GM15510 (cell line): ENCODE measurements around the gene NATD1.
A peak's percentile ranks its signal among the peaks of the same experiment; 100 is the strongest.

Source experiments
- POLR2A ChIP-seq: IDR thresholded peaks from 3 replicates; pipeline ENCODE4 v1.6.1; 2011; ENCODE audit warnings: borderline replicate concordance; ENCODE audit not compliant: insufficient read length; ENCODE audit errors: extremely low read depth

Gene NATD1

DNA sequence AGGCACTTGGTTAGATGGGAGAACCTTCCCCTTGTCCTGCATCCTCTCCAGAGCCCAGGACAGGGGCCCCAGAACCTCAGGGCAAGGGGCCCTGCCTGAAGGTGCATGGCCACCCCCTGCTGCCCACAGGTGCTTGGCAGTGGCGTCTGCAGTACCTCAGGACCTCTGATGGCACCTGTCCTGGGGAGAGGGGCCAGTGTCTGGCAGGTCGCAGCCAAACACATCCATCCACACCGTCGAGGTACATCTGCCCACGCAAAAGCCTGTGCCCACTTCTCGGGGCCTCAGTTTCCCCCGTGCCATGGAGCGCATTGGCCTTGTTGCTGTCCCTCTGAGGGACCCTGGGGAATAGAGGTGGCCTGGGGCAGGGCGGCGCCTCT lies 40.6 kb upstream of the NATD1 start:
- no peak for TF ChIP-seq POLR2A

DNA sequence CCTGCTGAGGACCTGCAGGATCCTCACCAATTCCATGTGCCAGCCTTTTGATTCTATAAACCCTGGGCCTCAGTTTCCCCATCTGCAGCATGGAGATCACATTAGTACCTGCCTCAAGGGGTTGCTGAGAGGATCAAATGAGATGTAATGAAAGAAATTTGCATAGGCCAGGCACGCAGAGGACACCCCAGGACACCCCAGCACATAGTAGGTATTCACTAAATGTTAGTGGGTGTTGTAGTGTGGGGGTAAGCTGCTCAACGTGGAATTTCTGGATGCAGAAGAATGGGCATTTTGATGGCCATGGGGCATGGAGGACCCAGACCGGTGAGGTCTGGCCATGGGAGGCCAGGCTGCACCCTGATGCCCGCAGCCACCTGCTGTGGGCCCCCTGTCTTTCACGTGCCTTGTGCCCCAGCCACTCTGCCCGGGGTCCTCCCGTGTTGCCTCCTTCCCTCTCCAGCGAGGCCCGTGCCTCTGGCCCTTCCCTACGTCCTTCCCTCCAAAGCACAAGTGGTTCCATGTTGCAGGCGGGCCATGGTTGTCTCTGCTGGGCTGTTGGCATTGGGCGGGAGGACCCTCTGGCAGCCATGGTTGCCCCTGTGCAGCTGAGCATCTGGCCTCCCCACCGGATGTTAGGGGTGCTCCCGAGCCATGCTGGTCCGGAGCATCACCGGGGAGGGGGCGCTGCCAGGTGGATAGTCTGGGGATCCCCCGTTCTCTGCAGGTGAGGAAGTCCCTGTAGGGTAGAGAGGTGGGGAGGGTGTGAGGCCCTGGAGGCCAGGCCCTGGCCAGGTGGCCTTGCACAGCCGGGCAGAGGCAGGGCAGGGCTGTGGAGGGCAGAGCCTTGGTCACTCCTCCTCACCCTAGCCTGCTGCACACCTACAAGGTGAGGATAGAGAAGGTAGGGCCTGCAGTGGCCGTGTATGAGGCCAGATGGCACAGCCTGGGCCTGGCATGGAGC lies 39.9 kb upstream of the NATD1 start:
- no peak for TF ChIP-seq POLR2A

DNA sequence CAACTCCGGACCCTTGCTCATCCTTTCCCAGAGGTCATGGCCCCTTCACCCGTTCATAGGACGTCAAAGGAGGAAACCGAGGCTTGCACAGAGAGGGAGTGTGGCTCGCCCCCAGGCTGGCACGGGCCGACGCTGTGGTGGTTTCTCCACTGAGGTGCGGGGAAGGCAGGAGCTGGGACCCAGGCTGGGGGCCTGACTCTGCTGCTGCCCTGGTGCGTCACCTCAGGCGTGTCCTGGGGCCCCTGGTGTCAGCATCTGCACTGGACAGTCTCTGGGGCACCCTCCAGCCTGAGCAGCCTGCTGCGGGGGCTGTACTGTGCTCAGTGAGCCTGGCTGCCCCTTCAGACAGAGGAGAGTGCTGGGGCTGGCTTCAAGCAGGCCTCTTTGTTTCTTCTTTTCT lies 38.7 kb upstream of the NATD1 start:
- no peak for TF ChIP-seq POLR2A

DNA sequence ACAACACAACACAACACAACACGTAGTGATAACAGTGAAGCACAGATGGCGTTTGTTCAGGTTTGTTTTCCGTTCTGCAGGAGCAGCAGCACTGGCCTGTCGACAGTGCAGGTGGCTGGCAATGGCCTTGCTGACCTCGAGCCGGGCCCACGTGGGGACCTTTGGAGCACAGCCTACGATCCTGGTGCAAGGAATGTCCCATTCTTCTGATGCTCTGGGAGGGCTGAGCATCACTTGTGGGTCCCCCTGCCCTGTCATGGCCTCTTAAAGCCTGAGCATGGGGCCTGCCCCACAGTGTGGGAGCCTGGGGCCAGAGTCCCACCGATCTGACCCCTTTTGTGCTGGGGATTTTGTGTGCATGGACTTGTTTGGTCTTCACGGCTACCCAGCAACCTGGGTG lies 38.1 kb upstream of the NATD1 start:
- TF ChIP-seq POLR2A: no peak

DNA sequence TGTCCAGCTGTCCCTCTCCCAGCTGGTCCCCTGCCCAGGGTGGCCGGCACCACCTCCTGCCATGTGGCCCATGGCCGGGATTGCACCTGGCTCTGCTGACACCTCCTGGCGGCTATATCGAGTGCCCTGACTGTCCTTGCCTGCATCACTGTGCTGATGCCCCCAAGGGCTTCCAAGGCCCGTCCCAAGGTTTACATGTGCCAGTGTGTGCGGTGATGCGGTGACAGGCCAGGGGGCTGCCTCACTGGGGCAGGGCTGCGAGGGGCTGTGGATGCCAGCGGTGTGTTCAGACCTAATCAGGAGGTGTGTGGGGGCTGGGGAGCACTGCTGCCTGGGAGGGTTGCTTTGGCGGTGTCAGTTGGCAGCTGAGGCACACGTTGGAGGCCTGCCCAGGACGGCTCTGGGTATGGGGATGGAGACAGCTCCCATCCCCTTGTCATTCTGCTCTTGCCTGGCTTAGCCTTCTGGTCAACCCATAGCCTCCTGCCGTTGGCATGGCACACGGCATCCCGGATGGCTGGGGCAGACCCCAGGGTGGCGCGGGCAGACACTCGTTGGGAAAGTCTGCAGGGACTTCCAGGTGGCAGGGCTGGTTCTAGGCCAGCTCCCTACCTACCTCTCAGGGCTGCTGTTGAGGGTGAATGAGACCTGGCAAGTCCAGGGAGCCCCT lies 36.8 kb upstream of the NATD1 start:
- no peak for TF ChIP-seq POLR2A

DNA sequence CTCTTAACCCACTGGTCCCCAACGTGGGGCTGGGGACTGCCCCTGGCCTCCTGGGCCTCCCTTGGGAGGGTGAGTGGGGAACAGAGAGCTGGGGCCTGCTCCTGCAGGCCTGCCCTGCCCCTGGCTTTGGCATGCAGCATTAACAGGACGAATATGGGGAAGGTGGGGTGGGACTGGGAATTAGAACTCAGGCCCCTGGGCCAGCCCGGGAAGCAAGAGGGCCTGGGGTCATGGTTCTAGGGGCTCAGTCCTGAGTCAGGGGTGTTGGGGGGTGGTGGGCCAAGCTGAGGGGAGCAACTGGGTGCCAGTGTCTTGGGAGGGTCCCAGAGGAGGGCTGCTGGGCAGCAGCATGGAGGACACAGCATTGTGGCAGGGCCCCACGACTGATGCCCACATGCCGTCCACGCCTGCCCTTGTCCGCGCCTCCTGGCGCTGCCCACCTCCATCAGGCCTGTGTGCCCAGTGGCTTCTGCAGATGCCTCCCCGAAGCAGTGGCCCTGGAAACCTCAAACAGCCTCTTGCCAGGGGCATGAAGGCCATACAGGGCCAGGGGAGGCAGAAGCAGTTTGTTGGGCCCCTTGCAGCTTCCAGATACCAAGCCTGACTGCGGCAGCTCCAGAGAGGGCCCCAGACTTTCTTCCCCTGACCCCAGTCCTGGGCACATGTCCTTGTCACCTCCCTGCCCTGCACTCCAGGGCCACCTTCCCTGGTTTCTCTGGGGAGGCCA lies 36.1 kb upstream of the NATD1 start:
- TF ChIP-seq POLR2A: no peak

DNA sequence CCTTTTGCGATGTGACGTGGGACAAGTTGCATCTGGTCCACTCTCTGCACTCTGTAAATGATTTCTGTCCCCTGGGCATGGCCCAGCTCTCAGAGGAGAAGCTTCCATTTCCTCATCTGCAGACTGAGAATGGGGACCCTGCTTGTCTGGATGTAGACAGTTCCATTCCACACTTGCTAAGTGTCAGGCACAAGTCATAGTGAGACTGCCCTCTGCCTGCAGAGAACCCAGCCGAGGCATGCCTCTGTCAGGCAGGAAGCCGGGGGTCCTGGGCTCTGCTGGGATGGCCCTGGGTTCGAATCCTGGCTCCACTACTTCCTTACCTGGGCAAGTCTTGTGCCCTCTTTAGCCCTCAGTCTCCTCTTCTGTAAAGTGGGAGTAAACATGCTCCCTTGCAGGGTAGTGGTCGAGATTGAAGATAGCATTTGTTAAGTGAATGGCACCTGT lies 35.4 kb upstream of the NATD1 start:
- no peak for TF ChIP-seq POLR2A

DNA sequence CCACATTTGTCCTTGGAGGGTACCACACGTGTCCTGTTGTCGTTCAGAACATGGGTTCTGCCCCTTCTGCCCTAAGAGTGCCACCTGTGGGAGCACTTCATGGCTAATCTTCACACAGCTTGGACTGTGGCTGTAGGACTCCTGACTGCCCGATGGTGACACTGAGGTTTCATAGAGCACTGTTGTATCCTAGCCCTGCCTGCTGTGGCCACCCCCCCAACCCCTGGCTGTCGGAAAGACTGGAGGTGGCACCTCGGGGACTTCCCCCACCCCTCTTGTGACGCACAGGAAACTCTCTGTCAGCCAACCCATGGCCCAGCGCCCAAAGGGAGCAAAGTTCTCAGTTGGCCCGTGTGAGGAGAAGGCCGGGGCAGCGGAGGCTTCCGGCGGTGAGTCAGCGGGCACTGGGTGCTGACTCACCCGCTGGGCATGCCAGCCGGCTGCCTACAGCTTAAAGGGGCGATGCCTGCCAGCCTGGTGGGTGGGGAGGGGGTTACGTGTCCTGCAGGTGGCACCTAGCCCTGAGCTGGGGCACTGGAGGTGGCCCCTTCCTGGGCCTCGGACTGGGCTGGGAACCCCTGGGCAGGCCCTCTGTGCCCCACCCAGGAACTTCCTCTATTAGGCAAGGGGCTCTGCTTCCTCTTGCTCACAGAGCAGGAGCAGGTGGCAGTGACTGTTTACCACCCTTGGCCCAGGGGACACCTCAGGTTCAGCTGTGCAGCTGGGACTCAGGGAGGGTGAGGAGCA lies 34.7 kb upstream of the NATD1 start:
- peak; percentile 56 for TF ChIP-seq POLR2A

DNA sequence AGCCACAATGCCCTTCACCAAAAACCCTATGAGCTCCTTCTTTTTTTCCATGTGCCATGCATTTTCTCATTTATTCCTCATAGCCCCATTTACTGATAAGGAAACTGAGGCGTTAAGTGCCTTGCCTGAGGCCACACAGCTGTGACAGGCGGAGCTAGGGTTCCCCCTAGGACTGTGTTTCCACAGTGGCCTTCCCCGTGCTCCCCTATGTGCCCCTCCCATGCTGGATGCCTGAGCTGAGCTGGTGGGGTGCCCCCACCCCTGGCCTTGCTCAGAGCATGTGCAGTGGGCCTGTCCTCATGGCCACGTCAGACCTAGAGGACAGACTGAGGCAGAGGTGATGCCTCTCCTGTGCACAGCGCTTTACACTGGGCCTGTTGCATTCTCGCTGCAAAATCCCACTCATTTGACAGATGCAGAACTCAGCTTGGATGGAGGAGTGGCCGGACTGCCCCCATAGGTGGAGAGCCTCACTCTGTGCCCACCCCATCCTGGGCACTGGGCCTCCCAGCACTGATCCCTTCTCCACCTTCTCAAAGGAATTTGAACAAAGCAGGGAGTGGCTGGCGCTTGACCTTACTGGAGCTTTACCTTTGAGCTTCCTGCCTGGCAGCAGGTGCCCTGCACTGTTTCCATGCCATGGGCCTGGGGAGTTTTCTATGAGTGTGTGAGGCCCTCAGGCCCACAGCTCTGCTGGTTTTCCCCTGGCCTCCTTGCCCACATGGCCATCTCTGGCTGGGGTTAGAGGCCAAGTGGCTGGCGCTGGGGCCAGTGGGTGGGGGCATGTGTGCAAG lies 33.9 kb upstream of the NATD1 start:
- no peak for TF ChIP-seq POLR2A

DNA sequence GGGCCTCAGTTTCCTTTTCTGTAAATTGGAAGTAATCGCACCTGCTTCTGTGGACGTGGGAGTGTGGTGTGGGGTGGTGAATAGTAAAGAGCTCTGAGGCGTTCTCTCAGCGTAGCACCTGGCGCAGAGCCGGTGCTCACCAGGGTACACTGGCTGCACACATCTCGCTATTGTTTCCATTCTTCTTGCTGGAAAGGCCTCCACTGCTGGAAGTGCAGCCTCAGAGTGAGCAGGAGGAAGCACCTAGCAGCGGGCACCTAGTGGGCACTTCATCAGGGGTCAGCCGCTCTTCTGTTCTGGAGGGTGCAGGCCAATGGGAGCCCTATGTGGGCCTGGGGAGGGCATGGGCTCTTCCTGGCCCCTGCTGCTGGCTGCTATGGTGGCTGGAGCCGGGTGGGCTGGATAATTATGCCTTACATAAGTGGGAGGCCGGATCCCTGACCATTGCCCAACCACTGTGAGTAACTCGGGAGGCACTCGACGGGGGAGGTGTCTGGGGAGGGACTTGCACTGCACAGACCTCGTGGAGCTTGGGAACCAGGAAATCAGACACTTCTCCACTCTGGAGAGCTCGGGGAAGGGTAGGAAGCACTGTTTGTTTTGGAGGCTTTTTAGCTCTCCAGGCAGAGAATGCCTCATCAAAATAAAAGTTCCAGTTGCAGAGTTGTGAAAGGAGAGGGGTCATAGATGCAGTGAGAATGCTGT lies 33.0 kb upstream of the NATD1 start:
- no peak for TF ChIP-seq POLR2A

DNA sequence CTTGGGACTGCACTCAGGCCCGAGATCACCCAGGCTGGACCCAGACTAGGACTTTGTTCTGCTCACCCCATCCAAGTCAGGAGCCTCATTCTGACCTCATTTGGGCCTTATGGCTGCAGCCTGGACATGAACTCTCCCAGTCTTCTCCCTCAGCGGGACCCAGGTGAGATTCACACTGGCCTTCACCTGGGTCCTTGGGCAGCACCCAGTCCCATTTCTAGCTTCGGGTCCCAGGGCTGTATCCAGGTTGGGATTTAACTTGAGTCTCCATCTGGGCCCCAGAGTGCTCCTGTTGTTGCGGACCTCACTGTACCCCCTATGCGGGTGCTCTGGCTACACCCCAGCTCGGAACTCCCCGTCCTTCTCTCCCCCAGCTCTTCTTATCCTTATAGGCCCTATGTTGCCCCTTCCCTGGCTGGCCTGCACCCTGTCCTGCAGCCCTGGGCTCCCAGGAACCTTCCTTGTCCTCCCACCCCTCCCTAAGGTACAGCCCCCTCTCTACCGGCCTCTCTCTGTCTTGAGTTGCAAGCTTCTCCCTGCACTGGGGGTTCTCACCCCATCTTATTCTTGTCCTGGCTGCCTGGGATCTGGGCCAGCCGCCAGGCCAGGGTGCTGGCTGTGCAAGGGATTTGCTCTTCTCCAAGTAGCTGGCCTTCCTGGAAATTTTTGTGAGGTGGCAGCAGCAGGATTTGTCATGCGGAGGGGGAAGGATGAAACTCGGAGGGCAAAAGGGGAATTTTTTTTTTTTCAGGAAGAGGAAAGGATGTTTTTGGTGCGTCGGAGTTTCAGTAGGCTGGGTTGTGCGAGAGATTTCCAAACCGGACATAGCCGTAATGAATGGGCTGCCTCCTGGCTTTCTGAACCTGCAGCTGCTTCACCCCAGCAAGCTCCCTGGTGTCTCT lies 32.2 kb upstream of the NATD1 start:
- TF ChIP-seq POLR2A: no peak
